HepG2 (cell line): Measurements from ENCODE around the gene CCDC82. TPM values are rescaled to one million over a fixed set of nuclear protein-coding genes. Genes with fewer than 3 reads are reported as not detected.

Source experiments
- GATAD1 ChIP-seq: IDR thresholded peaks from 2 replicates; pipeline ENCODE4 v1.6.1; 2016; ENCODE audit warnings: missing genetic modification reagents, missing compliant biosample characterization
- MAZ ChIP-seq, 2 experiments: sonication (generic) in 1 of 2; formaldehyde crosslinking in 1 of 2; IDR thresholded peaks; 2 replicates each; pipeline versions ENCODE4 v1.5.0 to v1.6.1; 2012 to 2020; ENCODE audit warnings: low read depth in 2 of 2, mild to moderate bottlenecking in 2 of 2, borderline replicate concordance in 1 of 2, improper control_type of control experiment in 1 of 2, low read length in 1 of 2, missing genetic modification reagents in 1 of 2, moderate library complexity in 1 of 2
- NKX3-1 ChIP-seq: sonication (generic); formaldehyde crosslinking; IDR thresholded peaks from 2 replicates; pipeline ENCODE4 v1.5.0; 2020; ENCODE audit warnings: missing genetic modification reagents
- RFX3 ChIP-seq: IDR thresholded peaks from 2 replicates; pipeline ENCODE4 v1.6.1; 2016; ENCODE audit warnings: missing biosample characterization, missing genetic modification reagents
- ZNF331 ChIP-seq: sonication (generic); formaldehyde crosslinking; IDR thresholded peaks from 2 replicates; pipeline ENCODE4 v1.4.0; 2020; ENCODE audit warnings: missing genetic modification reagents
- ZNF430 ChIP-seq: sonication (generic); formaldehyde crosslinking; IDR thresholded peaks from 2 replicates; pipeline ENCODE4 v1.9.0; 2021; ENCODE audit warnings: mild to moderate bottlenecking, missing genetic modification reagents
- ZNF577 ChIP-seq: sonication (generic); formaldehyde crosslinking; IDR thresholded peaks from 2 replicates; pipeline ENCODE4 v1.4.0; 2020; ENCODE audit warnings: mild to moderate bottlenecking, low read depth, missing genetic modification reagents, borderline replicate concordance
- ZNF644 ChIP-seq: IDR thresholded peaks from 2 replicates; pipeline ENCODE4 v1.6.1; 2016; ENCODE audit warnings: low read depth
- polyA plus RNA-seq, 8 experiments: library from polyadenylated mRNA; depleted of rRNA in 3 of 8; stranded (reverse) in 7 of 8; unstranded in 1 of 8; fragments of >200 nt; fragmentation: Illumina TruSeq in 4 of 8; extraction: Trizol in 4 of 8; gene quantifications; 2 replicates each; pipeline versions ENCODE4 v1.2.1 to v1.2.3, GENCODE V29; 2011 to 2016; ENCODE audit warnings: low read depth in 4 of 8, missing spikeins in 1 of 8, mixed read lengths in 1 of 8; ENCODE audit not compliant: insufficient read depth in 1 of 8
- total RNA-seq, 5 experiments: library from RNA; depleted of rRNA; stranded (reverse); fragments of >200 nt; fragmentation: Illumina TruSeq; extraction: Trizol; gene quantifications; 2 replicates each; pipeline ENCODE4 v1.2.3, GENCODE V29; 2016; ENCODE audit warnings: low read depth in 1 of 5
- TF ChIP-seq, protein P1 (sequence below): sonication (generic); formaldehyde crosslinking; IDR thresholded peaks from 2 replicates; pipeline ENCODE4 v1.5.0; 2020; ENCODE audit warnings: mild to moderate bottlenecking, missing genetic modification reagents, borderline replicate concordance
- TF ChIP-seq, protein P2 (sequence below): sonication (generic); formaldehyde crosslinking; IDR thresholded peaks from 2 replicates; pipeline ENCODE4 v1.5.0; 2020; ENCODE audit warnings: missing genetic modification reagents
- TF ChIP-seq, protein P3 (sequence below): sonication (generic); formaldehyde crosslinking; IDR thresholded peaks from 2 replicates; pipeline ENCODE4 v1.5.0; 2020; ENCODE audit warnings: mild to moderate bottlenecking, missing genetic modification reagents, borderline replicate concordance
- TF ChIP-seq, protein P4 (sequence below): sonication (generic); formaldehyde crosslinking; IDR thresholded peaks from 2 replicates; pipeline ENCODE4 v1.4.0; 2020; ENCODE audit warnings: mild to moderate bottlenecking, missing genetic modification reagents

The CCDC82 gene
- total and polyA plus RNA-seq, 2 of the 13 experiments (the other 11 are each of a cell fraction or from before 2014, with no cell fraction given): 19.7 to 25.7 TPM

DNA sequence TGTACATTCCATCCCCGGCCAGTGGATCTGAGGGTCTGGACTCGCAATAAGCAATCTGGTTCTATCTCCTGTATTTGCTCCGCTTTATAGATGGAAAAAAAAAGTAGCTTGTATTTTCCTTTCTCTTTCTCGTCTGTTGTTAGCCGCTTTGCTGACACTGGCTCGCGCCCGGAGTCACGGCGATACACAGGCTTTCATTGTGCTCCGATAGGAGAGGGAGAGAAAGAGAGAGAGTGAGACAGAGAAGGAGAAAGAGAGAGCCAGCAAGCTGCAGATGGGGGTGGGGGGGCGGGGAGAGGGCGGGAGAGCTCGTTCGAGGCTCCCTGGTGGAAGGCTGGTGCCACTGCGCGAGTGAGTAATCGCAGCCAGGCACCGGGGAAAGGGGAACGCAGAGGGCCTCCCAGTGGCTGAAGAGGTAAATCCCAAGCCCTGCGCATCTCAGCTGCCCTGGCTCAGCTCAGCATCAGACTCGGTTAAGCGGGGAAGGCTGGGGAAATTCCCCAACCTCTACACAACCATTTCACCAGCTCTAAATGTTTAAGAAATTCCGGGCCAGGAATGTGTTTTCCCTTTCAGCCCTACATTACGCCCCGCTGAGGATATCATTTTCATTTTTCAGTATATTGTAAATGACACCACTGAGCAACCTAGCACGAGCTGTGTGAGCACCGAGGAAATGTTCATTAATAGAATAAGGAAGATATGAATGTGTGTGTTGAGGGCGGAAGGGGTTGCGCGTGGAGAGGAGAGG lies 46.6 kb downstream of the CCDC82 start, which contains the start of gene MAML2 (continued):
- TF ChIP-seq, protein P1, sequence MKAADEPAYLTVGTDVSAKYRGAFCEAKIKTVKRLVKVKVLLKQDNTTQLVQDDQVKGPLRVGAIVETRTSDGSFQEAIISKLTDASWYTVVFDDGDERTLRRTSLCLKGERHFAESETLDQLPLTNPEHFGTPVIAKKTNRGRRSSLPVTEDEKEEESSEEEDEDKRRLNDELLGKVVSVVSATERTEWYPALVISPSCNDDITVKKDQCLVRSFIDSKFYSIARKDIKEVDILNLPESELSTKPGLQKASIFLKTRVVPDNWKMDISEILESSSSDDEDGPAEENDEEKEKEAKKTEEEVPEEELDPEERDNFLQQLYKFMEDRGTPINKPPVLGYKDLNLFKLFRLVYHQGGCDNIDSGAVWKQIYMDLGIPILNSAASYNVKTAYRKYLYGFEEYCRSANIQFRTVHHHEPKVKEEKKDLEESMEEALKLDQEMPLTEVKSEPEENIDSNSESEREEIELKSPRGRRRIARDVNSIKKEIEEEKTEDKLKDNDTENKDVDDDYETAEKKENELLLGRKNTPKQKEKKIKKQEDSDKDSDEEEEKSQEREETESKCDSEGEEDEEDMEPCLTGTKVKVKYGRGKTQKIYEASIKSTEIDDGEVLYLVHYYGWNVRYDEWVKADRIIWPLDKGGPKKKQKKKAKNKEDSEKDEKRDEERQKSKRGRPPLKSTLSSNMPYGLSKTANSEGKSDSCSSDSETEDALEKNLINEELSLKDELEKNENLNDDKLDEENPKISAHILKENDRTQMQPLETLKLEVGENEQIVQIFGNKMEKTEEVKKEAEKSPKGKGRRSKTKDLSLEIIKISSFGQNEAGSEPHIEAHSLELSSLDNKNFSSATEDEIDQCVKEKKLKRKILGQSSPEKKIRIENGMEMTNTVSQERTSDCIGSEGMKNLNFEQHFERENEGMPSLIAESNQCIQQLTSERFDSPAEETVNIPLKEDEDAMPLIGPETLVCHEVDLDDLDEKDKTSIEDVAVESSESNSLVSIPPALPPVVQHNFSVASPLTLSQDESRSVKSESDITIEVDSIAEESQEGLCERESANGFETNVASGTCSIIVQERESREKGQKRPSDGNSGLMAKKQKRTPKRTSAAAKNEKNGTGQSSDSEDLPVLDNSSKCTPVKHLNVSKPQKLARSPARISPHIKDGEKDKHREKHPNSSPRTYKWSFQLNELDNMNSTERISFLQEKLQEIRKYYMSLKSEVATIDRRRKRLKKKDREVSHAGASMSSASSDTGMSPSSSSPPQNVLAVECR (CRISPR knock-in tag): no peak
- TF ChIP-seq ZNF644 (CRISPR knock-in tag): no peak
- no peak for TF ChIP-seq NKX3-1 (CRISPR knock-in tag)
- peak; percentile 58; the same call in 1 of the 2 replicates for TF ChIP-seq GATAD1
- TF ChIP-seq, protein P2, sequence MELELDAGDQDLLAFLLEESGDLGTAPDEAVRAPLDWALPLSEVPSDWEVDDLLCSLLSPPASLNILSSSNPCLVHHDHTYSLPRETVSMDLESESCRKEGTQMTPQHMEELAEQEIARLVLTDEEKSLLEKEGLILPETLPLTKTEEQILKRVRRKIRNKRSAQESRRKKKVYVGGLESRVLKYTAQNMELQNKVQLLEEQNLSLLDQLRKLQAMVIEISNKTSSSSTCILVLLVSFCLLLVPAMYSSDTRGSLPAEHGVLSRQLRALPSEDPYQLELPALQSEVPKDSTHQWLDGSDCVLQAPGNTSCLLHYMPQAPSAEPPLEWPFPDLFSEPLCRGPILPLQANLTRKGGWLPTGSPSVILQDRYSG (CRISPR knock-in tag): no peak
- peak; percentile 65; the same call in 1 of the 2 replicates for TF ChIP-seq ZNF331 (CRISPR knock-in tag)
- TF ChIP-seq, protein P3, sequence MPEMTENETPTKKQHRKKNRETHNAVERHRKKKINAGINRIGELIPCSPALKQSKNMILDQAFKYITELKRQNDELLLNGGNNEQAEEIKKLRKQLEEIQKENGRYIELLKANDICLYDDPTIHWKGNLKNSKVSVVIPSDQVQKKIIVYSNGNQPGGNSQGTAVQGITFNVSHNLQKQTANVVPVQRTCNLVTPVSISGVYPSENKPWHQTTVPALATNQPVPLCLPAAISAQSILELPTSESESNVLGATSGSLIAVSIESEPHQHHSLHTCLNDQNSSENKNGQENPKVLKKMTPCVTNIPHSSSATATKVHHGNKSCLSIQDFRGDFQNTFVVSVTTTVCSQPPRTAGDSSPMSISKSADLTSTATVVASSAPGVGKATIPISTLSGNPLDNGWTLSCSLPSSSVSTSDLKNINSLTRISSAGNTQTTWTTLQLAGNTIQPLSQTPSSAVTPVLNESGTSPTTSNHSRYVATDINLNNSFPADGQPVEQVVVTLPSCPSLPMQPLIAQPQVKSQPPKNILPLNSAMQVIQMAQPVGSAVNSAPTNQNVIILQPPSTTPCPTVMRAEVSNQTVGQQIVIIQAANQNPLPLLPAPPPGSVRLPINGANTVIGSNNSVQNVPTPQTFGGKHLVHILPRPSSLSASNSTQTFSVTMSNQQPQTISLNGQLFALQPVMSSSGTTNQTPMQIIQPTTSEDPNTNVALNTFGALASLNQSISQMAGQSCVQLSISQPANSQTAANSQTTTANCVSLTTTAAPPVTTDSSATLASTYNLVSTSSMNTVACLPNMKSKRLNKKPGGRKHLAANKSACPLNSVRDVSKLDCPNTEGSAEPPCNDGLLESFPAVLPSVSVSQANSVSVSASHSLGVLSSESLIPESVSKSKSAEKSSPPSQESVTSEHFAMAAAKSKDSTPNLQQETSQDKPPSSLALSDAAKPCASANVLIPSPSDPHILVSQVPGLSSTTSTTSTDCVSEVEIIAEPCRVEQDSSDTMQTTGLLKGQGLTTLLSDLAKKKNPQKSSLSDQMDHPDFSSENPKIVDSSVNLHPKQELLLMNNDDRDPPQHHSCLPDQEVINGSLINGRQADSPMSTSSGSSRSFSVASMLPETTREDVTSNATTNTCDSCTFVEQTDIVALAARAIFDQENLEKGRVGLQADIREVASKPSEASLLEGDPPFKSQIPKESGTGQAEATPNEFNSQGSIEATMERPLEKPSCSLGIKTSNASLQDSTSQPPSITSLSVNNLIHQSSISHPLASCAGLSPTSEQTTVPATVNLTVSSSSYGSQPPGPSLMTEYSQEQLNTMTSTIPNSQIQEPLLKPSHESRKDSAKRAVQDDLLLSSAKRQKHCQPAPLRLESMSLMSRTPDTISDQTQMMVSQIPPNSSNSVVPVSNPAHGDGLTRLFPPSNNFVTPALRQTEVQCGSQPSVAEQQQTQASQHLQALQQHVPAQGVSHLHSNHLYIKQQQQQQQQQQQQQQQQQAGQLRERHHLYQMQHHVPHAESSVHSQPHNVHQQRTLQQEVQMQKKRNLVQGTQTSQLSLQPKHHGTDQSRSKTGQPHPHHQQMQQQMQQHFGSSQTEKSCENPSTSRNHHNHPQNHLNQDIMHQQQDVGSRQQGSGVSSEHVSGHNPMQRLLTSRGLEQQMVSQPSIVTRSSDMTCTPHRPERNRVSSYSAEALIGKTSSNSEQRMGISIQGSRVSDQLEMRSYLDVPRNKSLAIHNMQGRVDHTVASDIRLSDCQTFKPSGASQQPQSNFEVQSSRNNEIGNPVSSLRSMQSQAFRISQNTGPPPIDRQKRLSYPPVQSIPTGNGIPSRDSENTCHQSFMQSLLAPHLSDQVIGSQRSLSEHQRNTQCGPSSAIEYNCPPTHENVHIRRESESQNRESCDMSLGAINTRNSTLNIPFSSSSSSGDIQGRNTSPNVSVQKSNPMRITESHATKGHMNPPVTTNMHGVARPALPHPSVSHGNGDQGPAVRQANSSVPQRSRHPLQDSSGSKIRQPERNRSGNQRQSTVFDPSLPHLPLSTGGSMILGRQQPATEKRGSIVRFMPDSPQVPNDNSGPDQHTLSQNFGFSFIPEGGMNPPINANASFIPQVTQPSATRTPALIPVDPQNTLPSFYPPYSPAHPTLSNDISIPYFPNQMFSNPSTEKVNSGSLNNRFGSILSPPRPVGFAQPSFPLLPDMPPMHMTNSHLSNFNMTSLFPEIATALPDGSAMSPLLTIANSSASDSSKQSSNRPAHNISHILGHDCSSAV: no peak
- no peak for TF ChIP-seq RFX3 (CRISPR knock-in tag)
- no peak for TF ChIP-seq ZNF430
- TF ChIP-seq ZNF577 (CRISPR knock-in tag): no peak
- TF ChIP-seq, protein P4, sequence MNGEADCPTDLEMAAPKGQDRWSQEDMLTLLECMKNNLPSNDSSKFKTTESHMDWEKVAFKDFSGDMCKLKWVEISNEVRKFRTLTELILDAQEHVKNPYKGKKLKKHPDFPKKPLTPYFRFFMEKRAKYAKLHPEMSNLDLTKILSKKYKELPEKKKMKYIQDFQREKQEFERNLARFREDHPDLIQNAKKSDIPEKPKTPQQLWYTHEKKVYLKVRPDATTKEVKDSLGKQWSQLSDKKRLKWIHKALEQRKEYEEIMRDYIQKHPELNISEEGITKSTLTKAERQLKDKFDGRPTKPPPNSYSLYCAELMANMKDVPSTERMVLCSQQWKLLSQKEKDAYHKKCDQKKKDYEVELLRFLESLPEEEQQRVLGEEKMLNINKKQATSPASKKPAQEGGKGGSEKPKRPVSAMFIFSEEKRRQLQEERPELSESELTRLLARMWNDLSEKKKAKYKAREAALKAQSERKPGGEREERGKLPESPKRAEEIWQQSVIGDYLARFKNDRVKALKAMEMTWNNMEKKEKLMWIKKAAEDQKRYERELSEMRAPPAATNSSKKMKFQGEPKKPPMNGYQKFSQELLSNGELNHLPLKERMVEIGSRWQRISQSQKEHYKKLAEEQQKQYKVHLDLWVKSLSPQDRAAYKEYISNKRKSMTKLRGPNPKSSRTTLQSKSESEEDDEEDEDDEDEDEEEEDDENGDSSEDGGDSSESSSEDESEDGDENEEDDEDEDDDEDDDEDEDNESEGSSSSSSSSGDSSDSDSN: peak; percentile 54
- TF ChIP-seq MAZ (IDR thresholded peaks at IDR 0.05; ENCODE audit: borderline replicate concordance, low read depth, low read length): no peak
- no peak for TF ChIP-seq MAZ (CRISPR knock-in tag; IDR thresholded peaks at IDR 0.05; ENCODE audit: low read depth)
